Measurements from ENCODE around the gene LHX3.
A peak's percentile ranks its signal among the peaks of the same experiment; 100 is the strongest.

Gene LHX3

GRCh38 chr9:136147038-136147889 lies 57.7 kb downstream of the LHX3 start:
- TF ChIP-seq TCF12 (IDR thresholded peaks at IDR 0.05; ENCODE audit: low read depth) (peak; percentile 63), CREB1 (IDR thresholded peaks at IDR 0.05; ENCODE audit: low read depth) (no peak)
- TF ChIP-seq, protein P1, sequence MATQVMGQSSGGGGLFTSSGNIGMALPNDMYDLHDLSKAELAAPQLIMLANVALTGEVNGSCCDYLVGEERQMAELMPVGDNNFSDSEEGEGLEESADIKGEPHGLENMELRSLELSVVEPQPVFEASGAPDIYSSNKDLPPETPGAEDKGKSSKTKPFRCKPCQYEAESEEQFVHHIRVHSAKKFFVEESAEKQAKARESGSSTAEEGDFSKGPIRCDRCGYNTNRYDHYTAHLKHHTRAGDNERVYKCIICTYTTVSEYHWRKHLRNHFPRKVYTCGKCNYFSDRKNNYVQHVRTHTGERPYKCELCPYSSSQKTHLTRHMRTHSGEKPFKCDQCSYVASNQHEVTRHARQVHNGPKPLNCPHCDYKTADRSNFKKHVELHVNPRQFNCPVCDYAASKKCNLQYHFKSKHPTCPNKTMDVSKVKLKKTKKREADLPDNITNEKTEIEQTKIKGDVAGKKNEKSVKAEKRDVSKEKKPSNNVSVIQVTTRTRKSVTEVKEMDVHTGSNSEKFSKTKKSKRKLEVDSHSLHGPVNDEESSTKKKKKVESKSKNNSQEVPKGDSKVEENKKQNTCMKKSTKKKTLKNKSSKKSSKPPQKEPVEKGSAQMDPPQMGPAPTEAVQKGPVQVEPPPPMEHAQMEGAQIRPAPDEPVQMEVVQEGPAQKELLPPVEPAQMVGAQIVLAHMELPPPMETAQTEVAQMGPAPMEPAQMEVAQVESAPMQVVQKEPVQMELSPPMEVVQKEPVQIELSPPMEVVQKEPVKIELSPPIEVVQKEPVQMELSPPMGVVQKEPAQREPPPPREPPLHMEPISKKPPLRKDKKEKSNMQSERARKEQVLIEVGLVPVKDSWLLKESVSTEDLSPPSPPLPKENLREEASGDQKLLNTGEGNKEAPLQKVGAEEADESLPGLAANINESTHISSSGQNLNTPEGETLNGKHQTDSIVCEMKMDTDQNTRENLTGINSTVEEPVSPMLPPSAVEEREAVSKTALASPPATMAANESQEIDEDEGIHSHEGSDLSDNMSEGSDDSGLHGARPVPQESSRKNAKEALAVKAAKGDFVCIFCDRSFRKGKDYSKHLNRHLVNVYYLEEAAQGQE (IDR thresholded peaks at IDR 0.05; ENCODE audit: low read depth) = no peak

All from Ishikawa (cell line).